HG02970 (cell line): Measurements from ENCODE around the gene DPP10.

Experiments used
- ATAC-seq: cut with Tn5 transposase; IDR thresholded peaks from one replicate; pipeline ENCODE4 v1.9.1; 2021; ENCODE audit warnings: mild to moderate bottlenecking, moderate library complexity, moderate number of reproducible peaks; ENCODE audit not compliant: unreplicated experiment, low FRiP score

Gene DPP10

GRCh38 chr2:115771516-115771915 is 1329.1 kb downstream of the DPP10 start:
- no peak for ATAC-seq

- no peak for ATAC-seq
Measured at GRCh38 chr2:115774361-115774760, 1331.9 kb downstream of the DPP10 start.

GRCh38 chr2:115779085-115779632 is 1336.7 kb downstream of the DPP10 start:
- ATAC-seq: no peak

- ATAC-seq: no peak
Measured at GRCh38 chr2:115782286-115782685, 1339.8 kb downstream of the DPP10 start.

DNA sequence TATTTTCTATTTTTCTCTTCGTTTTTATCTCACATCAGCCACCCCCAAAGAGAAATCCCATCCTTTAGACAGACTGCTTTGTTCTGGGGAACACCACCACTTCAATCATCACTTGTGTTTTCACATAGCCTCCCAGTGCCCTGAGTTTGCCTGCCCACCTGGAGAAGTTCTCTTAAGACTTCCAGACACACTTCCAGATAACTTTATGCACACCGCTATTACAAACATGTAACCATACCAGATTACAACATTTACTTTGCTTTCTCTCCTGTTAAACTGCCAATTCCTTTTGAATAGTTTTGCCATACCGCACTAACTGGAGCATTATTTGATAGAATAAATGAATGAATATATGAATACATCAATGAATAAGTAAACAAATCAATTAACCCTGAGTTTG is 1353.6 kb downstream of the DPP10 start:
- ATAC-seq: no peak

DNA sequence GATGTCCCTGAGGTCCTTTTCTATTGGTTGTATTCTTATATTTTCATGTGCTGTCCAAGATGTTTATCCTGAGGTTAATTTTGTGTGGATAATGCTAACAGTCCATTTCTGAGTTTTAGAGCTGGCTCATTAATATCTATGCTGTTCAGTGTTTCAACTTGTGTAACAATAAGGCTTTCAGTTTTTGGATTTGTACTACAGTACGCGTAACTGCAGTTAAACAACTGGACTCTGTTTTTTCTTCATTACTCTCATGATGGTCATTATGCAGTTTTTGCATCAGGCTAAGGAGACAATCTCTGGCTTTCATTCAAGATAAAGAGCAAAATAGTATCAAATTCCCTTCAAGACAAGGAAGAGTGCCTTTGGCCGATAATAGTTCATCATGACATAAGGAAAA is 1364.8 kb downstream of the DPP10 start:
- ATAC-seq: no peak

- no peak for ATAC-seq
Measured at GRCh38 chr2:115825912-115826311, 1383.5 kb downstream of the DPP10 start.

DNA sequence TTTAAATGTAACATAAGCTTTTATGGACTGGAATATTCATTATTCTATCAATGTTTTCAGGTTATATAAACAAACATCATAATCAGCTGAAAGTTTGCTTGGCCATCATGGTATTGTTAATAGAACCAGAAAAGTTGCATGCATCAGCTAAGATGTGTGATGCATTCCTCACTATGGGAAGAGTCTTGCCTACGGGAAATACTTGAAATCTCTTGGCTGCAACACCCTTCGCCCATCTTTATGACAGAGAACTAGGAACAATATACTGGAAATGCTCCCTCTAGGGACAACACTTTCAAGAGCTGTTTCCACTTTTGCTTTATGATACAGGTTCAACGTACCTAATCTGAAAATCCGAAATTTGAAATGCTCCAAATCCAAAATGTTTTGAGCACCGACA is 1390.8 kb downstream of the DPP10 start:
- no peak for ATAC-seq

DNA sequence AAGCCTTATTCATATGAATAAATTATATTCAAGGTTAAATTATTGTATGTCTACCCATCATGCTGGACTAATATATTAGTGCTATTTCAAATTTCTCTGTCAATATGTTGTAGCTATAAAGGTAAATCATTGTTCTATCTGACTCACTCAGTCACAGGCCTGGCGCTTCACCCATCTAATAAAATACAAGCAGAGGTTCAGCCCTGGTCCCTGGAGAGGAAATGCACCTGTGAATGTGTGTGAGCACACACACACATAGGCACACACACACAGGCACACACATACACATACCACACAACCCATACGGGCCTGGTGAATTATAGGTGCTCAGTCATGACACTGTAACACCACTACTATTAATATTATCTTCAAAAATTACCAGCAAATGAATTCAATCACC is 1396.1 kb downstream of the DPP10 start:
- ATAC-seq: no peak

GRCh38 chr2:115842306-115842705 is 1399.9 kb downstream of the DPP10 start:
- ATAC-seq: no peak

- no peak for ATAC-seq
Measured at GRCh38 chr2:115848192-115848591, 1405.8 kb downstream of the DPP10 start.

DNA sequence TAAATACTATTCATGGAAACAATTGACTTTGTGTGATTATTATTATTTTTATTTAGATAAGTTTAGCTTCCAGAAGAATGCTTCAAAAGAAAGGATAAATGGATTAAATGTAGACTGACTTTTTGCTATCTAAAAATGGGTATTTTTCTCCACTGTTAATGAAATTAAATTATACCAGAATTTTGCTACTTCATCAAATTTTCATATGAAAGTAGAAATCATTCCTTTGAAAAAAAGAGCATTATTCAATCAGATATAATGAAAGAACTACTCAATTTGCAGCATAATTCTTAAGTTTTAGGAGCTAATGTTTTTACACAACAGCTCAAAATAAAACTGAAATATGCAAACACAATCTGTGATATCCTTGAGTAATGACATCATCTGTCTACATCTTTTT is 1424.6 kb downstream of the DPP10 start:
- no peak for ATAC-seq

DNA sequence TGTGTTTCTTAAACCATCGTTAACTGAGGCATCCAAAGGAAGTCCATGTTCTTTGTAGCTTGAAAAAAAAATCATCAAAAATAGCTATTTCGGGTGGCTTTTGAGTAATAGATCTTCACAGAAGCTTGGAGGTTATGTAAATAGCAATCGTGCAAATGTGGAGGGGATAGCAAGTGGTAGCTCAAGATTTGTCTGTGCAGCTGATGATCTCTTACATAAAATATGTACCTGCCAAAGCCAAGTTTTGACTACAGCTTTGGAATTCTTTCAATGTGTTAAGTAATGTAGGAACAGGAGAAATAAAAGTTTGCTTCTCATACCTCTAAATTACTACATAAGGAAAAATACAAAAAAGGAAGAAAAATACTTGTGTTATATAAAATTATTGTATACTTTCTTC is 1432.0 kb downstream of the DPP10 start:
- no peak for ATAC-seq

DNA sequence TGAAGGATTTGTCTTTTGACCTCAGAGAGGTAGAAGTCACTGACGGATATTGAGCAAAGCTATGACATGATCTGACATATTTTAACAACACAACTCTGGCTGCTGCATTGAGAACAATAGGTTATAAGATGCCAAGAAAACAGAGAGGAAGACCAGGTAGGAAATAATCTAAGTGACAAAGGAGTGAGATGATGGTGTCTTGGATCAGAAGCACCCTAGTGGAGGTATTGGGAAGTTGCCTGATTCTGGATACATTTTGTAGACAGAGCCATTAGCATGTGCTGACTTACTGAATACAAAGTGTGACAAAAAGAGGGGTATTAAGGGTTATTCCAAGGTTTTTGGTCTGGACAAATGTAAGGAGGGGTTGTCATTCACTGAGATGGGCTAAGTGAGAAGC is 1438.1 kb downstream of the DPP10 start:
- ATAC-seq: no peak

GRCh38 chr2:115887209-115887776 is 1444.9 kb downstream of the DPP10 start:
- ATAC-seq: no peak
